Left renal cortex interstitium (tissue), 4 donors: ENCODE results near the gene ALCAM. TPM values are rescaled to one million over a fixed set of nuclear protein-coding genes. Genes with fewer than 3 reads are reported as not detected.

Source experiments
- DNase-seq, 4 donors: peaks; one replicate each; pipeline ENCODE4 v3.0.0-alpha.2; 2013; ENCODE audit warnings: low read depth in 4 of 4, low spot score in 2 of 4, missing footprints in 1 of 4
- polyA plus RNA-seq, 4 donors: library from polyadenylated mRNA; unstranded; fragments of 120-200 nt; gene quantifications; one replicate each; pipeline ENCODE4 v1.2.1, GENCODE V29; 2013; ENCODE audit not compliant: insufficient read length in 4 of 4

The ALCAM gene
- polyA plus RNA-seq, 4 donors = 108 to 158 (median 121) TPM

- no peak for DNase-seq
These were observed 56.7 kb downstream of the ALCAM start for GRCh38 chr3:105423397-105423796.

GRCh38 chr3:105424412-105425152 lies 57.9 kb downstream of the ALCAM start:
- DNase-seq = no peak

GRCh38 chr3:105425153-105425502 lies 58.4 kb downstream of the ALCAM start:
- no peak for DNase-seq

- no peak for DNase-seq
These were observed 60.6 kb downstream of the ALCAM start for GRCh38 chr3:105427332-105427731.

- DNase-seq = no peak
These were observed 62.5 kb downstream of the ALCAM start for GRCh38 chr3:105429034-105429762.

GRCh38 chr3:105430455-105430854 lies 63.7 kb downstream of the ALCAM start:
- DNase-seq = no peak

GRCh38 chr3:105431200-105431599 lies 64.5 kb downstream of the ALCAM start:
- no peak for DNase-seq

- DNase-seq = no peak
These were observed 68.6 kb downstream of the ALCAM start for GRCh38 chr3:105435277-105435676.

- no peak for DNase-seq
These were observed 70.0 kb downstream of the ALCAM start for GRCh38 chr3:105436687-105437086.

- DNase-seq = no peak
These were observed 73.4 kb downstream of the ALCAM start for GRCh38 chr3:105440113-105440512.

GRCh38 chr3:105444725-105445124 lies 78.0 kb downstream of the ALCAM start:
- DNase-seq = no peak

GRCh38 chr3:105448338-105448982 lies 81.8 kb downstream of the ALCAM start:
- DNase-seq = no peak

- DNase-seq = no peak
These were observed 82.7 kb downstream of the ALCAM start for GRCh38 chr3:105449414-105449813.

GRCh38 chr3:105456017-105456416 lies 89.3 kb downstream of the ALCAM start:
- no peak for DNase-seq

- no peak for DNase-seq
These were observed 92.0 kb downstream of the ALCAM start for GRCh38 chr3:105458518-105459215.

GRCh38 chr3:105459566-105460290 lies 93.0 kb downstream of the ALCAM start:
- DNase-seq = no peak

- DNase-seq = no peak
These were observed 96.9 kb downstream of the ALCAM start for GRCh38 chr3:105463620-105464019.

GRCh38 chr3:105465251-105465853 lies 98.6 kb downstream of the ALCAM start:
- no peak for DNase-seq

GRCh38 chr3:105466072-105466471 lies 99.4 kb downstream of the ALCAM start:
- DNase-seq = no peak
